ENCODE measurements around the gene LPIN2.

LPIN2 gene

DNA sequence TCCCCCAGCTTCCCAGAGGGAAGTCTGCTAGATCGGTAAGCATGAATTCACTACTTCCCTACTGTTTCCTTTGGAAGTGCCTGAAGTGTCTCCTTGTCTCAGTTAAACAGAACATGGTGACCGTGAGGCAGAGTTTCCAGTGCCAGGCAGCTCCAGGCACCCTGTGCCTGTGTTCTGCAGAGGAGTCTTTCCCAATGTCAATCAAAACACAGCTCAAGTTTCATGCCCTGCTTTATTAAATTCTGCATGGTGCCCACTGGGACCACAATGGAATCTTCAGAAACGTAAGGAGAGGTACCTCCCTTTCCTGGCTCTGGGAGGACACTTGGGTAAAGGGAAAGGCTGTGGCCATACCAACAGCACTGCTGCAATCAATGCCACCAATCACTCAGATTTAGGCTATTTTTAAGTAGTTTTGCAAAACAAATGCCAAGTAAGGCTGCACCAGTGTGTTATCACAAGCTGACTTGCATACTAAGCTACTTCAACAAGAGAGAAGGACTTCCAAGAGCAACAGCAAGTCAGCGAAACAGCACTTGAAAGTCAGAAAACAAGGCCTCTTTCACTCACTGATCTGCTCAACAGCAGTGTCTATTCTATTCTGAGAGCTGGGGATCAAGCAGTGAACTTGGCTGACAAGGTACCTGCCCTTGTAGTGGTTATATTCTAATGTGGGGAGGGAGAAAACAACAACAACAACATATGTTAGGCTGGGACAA is 14.9 kb downstream of the LPIN2 start:
- H3K4me3 Mint-ChIP-seq: peak overlapping the region; percentile 78
- H3K9me3 Mint-ChIP-seq: no peaks in the 10 kb centered on the region
- no peaks in the 10 kb centered on the region for H3K27me3 Mint-ChIP-seq
- H3K4me1 Mint-ChIP-seq: peaks cover 90% of the 10 kb centered on the region
- peak overlapping the region; percentile 98 for H3K27ac Mint-ChIP-seq
- peaks cover 16% of the 10 kb centered on the region for H3K36me3 Mint-ChIP-seq

DNA sequence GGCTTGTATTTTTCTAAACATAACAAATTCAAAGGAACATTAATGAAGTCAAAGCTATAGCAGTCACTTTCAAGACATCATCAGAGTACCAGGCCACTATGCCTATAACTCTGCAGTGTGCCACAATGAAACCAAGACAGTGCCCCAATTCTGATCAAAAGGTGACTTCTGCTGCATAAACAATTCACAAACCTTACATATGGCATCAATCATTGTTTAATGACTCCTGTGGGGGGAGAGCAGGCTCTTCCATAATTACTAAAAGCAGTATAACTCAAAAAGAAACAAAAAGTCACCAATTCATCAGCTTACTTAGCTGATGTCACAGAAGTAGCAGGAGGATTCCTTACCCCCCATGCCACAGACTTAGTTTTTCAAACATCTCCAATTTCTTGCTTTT is 15.5 kb downstream of the LPIN2 start:
- Mint-ChIP-seq H3K27ac (peak overlapping the region; percentile 98), H3K4me1 (peaks cover 88% of the 10 kb centered on the region), H3K9me3 (no peaks in the 10 kb centered on the region), H3K27me3 (no peaks in the 10 kb centered on the region), H3K36me3 (peaks cover 16% of the 10 kb centered on the region), H3K4me3 (peak overlapping the region; percentile 78)

DNA sequence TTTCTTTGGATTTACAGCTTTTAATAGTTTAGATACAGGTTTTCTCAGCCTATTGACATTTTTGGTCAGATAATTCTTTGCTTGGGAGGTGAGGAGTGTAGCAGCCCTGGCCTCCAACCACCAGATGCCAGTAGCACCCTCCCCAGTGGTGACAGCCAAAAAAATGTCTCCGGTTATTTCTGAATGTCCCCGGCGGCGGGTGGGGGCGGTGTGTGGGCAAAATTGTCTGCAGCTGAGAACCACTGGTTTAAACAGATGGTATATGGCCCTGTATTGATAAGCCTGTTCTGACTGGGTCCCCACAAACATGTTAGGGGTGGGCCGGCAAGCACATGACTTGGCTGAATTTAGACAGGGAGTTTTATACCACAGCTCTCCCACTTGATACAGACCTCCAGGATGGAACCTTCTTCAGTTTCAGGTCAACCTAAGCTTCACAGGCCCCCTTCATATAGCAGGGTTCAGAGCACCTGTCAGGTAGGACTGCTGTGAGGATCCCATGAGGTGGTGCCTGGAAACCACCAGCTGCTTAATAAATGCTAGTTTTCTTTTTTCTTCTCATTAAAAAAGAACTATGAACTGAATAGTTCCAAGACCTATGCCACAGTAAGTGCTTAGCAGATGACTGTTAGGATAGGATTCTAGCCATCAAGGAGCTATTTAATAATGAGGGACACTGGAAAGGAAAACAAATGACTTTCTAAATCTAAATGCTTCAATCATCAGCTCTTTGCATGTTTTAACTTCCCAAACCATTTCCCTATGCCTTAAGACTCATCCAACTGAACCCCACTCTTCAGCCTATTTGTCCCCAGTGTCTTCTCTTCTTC is 18.1 kb downstream of the LPIN2 start:
- Mint-ChIP-seq H3K4me3 (peak overlapping the region; percentile 49), H3K4me1 (peaks cover 85% of the 10 kb centered on the region), H3K27ac (peak overlapping the region; percentile 87), H3K36me3 (peaks cover 8% of the 10 kb centered on the region), H3K27me3 (no peaks in the 10 kb centered on the region), H3K9me3 (no peaks in the 10 kb centered on the region)

DNA sequence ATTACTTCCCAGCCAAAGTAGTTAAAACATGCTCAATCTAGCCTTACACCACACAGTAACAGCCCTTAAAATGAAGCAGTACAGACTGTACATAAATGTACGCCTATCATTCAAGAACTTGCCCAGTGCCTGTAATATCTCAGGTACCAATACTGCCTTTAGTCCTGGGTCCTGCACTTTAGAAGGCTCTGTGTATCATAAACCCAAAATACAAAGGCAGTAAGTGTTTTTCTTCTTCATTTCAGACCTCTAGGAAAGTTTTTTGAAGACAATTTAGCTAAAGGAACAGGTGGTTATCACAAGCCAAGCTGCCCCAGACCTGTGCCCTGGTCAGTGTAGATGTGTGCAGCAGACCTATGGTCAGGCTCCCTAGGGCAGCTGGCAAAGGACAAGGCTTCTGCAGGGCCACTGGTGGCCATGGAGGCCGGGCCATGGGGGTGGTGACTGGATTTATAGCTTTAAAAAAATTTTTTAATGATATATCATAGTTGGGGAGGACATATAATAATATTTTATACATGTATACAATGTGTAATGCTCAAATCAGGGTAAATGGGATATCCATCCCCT is 18.8 kb downstream of the LPIN2 start:
- H3K9me3 Mint-ChIP-seq: no peaks in the 10 kb centered on the region
- peaks cover 8% of the 10 kb centered on the region for H3K36me3 Mint-ChIP-seq
- peak overlapping the region; percentile 46 for H3K4me3 Mint-ChIP-seq
- no peaks in the 10 kb centered on the region for H3K27me3 Mint-ChIP-seq
- peak overlapping the region; percentile 80 for H3K27ac Mint-ChIP-seq
- peaks cover 83% of the 10 kb centered on the region for H3K4me1 Mint-ChIP-seq

DNA sequence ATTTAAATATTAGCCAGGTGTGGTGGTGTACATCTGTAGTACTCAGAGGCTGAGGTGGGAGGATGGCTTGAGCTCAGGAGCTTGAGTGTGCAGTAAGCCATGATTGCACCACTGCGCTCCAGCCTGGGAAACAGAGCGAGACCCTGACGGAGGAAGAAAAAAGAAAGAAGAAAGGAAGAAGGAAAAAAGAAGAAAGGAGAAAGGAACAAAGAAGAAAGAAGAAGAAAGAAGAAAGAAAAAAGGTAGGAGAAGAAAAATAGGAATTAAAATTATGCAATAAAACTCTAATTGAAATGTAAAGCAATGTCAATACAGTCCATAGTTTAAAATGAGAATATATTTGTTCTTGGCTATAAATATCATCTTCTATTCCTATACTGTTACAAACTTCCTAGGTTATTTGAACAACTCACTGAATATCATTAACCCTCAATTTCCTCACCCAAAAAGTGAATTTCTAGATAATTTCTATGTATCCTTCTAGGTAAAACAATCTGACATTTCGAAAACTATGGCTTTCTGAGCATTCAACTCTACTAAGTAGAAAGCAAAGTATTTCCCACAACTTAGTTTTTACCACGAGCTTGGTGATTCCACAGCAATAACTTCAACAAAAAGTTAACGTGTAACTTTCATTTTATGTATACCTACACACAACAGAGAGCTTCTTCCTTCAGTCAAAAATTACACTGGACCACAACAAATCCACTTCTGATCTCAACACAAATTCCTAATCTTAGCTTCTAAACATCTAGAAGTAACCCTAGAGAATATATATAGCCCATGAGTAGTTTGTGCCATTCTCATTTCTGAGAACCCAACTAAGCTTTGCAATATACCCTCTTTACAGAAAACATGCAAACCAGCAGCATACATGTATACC is 19.7 kb downstream of the LPIN2 start:
- H3K9me3 Mint-ChIP-seq: no peaks in the 10 kb centered on the region
- H3K4me1 Mint-ChIP-seq: peaks cover 83% of the 10 kb centered on the region
- H3K27ac Mint-ChIP-seq: peak overlapping the region; percentile 80
- peaks cover 10% of the 10 kb centered on the region for H3K36me3 Mint-ChIP-seq
- peak overlapping the region; percentile 46 for H3K4me3 Mint-ChIP-seq
- H3K27me3 Mint-ChIP-seq: no peaks in the 10 kb centered on the region

DNA sequence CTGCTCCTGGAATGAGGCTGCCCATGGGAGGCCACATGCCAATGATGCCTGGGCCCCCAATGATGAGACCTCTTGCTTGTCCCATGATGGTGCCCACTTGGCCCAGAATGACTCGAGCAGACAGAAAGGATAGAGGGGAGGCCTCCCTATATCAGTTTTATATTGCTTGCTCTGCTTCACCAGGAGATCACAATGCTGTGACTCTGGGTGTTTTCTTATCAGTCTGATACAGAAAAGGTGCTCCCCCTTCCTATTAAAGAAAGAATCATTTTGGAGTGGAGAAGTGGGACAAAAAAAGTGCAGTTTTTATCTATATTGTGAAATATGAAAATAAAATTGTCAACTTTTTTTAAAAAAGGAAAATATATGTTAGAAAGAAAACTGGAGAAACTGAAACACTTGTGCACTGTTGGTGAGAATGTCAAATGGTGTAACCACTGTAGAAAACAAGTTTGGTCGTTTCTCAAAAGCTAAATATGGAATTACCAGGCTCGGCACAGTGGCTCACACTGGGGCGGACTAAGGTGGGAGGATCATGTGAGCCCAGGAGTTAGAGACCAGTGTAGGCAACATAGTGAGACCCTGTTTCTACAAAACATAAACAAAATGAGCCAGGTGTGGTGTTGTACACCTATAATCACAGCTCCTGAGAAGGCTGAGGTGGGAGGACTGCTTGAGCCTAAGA is 21.8 kb downstream of the LPIN2 start:
- H3K4me3 Mint-ChIP-seq: no peak overlapping the region
- no peaks in the 10 kb centered on the region for H3K27me3 Mint-ChIP-seq
- H3K27ac Mint-ChIP-seq: peak overlapping the region; percentile 72
- H3K36me3 Mint-ChIP-seq: peaks cover 12% of the 10 kb centered on the region
- H3K4me1 Mint-ChIP-seq: peaks cover 87% of the 10 kb centered on the region
- no peaks in the 10 kb centered on the region for H3K9me3 Mint-ChIP-seq

DNA sequence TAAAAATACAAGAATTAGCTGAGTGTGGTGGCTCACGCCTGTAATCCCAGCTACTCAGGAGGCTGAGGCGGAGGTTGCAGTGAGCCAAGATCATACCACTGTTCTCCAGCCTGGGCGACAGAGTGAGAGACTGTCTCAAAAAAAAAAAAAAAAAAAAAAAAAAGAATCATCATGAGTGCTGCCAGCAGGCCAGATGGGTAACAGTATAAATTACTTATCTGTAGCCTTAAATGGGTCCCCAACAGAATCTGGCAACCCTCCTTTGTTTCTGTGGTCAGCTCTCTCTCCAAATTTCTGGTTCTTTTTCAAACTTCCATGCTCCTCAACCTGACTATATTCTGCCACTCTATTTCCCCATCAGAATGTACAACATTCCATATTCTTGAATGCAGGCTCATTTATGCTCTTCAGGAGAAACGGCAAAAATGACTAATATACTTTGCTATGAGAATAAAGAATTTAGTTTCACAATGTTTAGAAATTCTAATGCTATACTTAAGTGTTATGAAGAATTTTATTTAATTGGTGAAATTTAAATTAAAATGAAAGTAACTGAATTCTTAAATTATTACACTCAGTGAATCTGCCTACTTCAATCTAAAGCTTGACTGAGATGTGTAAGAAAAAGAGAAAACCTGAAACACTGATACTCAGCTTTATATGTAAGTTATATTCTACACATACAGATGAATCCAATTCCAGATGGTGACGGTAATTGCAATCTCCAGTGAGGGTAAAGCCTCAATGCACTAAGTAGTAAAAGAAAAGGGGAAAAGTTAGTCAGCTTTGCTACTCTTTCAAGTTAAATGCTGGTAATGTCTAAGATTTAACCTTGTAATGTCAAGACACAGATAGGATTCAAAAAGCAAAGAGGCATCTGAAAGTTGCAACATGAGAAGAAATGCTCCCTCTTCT is 24.8 kb downstream of the LPIN2 start:
- Mint-ChIP-seq H3K27ac (no peak overlapping the region), H3K4me1 (peaks cover 88% of the 10 kb centered on the region)

DNA sequence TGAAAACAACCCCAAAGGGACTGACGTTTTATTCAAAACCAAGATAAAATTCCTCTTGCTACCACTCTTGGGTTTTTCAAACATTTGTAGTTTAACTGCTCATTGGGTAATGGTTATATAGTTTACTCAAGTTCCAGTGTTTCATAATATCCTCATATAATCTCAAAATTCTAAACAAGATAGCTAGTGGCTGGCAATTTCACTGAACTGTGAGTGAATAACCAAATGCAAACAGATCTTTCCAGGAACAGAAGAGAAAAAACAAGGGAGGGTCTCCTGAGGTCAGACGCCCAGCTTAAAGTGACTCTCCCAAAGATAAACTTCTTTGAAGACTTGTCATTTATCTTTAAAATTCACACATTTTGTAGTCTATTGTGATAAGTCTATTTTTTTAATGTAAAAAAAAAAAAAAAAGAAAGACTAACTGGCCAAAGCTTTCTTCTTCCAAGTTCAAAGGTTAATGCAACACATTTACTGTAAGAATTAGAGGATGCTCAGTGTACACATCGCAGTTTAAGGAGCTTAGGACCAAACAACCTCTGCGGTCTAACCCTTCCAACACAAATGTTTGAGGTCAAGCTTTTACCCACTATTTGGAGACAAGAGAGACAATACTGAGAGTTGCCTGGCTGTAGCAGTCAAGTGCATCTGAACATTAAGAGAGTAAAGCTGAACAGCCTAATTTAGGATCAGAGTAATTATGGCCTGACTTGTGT is 26.6 kb downstream of the LPIN2 start:
- no peak overlapping the region for H3K27ac Mint-ChIP-seq
- H3K4me1 Mint-ChIP-seq: peaks cover 92% of the 10 kb centered on the region
- no peak overlapping the region for H3K4me3 Mint-ChIP-seq

More for the DNA sequence above, 24.8 kb downstream of the LPIN2 start:
- Mint-ChIP-seq H3K27me3 (no peaks in the 10 kb centered on the region), H3K36me3 (peaks cover 12% of the 10 kb centered on the region), H3K4me3 (no peak overlapping the region), H3K9me3 (no peaks in the 10 kb centered on the region)

DNA sequence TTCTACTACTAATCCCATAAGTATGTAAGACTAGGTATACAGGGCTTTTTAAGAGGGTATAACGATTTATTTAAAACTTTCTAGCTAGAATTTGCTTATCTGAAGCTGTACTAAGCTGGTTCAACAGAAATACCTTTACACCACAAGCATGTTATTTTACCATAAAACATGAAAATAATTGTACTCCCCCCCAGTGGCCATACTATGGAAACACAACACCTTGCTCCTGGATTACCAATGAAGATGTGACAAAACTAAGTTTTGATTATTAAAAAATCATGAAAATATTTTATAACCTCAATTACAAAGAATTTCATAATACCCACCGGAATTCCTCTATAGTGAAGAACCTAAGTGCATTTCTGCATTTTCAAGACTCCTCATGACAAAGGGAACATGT is 27.3 kb downstream of the LPIN2 start:
- Mint-ChIP-seq H3K9me3 (no peaks in the 10 kb centered on the region), H3K36me3 (peaks cover 9% of the 10 kb centered on the region), H3K27me3 (no peaks in the 10 kb centered on the region), H3K4me3 (no peak overlapping the region), H3K4me1 (peaks cover 90% of the 10 kb centered on the region), H3K27ac (peak overlapping the region; percentile 12)

More for the DNA sequence above, 26.6 kb downstream of the LPIN2 start:
- Mint-ChIP-seq H3K36me3 (peaks cover 9% of the 10 kb centered on the region), H3K27me3 (no peaks in the 10 kb centered on the region), H3K9me3 (no peaks in the 10 kb centered on the region)

DNA sequence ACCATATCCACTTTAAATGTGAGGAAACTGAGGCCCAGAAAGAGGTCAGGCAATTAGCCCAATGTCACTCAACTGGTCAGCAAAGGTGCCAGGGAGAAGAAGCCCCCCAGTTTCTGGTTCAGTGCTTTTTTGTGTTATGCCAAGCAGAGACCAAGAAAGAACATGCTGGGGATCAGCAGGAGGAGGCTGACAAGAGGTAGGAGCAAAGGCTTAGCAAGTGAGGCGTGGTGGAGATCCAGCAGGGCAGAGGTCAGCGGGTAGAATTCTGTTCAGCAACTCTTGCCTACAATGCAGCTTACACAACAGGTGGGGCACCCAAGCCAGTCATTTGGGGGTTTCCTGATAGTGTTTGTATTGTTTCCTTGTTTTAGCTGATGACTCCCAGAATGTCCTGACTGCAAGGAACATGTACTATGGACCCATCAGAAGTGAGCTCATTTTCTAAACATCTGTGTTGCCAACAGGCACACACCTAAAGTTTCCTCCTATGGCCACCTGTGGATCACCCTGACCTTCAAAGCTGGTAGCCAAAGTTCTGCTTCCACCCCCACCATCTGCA is 28.2 kb downstream of the LPIN2 start:
- Mint-ChIP-seq H3K36me3 (peaks cover 5% of the 10 kb centered on the region), H3K9me3 (no peaks in the 10 kb centered on the region), H3K27me3 (no peaks in the 10 kb centered on the region), H3K4me3 (no peak overlapping the region), H3K27ac (peak overlapping the region; percentile 78), H3K4me1 (peaks cover 88% of the 10 kb centered on the region)

DNA sequence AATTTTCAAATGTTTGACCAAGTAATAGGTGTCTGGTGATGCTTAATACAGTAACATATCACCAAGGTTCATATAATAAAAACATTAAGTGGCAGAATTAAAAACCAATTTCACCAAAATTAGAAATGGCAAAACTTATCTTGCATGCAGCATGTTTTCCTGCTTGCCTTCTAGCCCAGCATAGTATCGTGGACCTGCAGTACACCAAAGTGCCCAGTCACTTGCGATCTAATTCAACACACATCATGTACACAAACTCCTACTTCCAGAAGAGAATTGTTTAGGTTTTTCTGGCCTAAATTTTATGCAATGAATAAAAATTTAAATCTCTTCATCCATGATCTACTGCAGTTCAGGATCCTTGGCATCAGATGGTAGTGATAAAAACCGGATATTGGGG is 28.9 kb downstream of the LPIN2 start:
- Mint-ChIP-seq H3K9me3 (no peaks in the 10 kb centered on the region), H3K4me1 (peaks cover 90% of the 10 kb centered on the region), H3K27me3 (no peaks in the 10 kb centered on the region), H3K27ac (peak overlapping the region; percentile 78), H3K4me3 (peak overlapping the region; percentile 28), H3K36me3 (peaks cover 5% of the 10 kb centered on the region)

DNA sequence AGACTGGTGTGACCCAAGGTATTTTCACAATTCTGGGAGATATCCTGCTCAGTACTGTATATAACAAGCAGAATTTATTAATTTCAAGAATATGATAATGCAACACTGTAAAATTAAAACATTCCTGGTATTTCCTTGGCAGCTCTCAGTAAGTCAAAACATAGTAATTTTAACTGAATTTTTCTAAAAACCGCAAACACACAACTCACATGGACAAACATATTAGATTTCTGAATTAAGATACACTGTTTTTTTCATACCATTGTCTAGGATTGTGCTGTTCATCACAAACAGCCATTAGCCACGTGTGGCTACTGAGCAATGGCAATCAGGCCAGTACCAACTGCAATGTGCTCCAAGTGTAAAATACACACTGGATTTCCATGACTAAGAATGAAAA is 29.6 kb downstream of the LPIN2 start:
- H3K27ac Mint-ChIP-seq: peak overlapping the region; percentile 93
- H3K4me1 Mint-ChIP-seq: peaks cover 90% of the 10 kb centered on the region
- H3K4me3 Mint-ChIP-seq: peak overlapping the region; percentile 80
- no peaks in the 10 kb centered on the region for H3K27me3 Mint-ChIP-seq
- no peaks in the 10 kb centered on the region for H3K9me3 Mint-ChIP-seq
- H3K36me3 Mint-ChIP-seq: peaks cover 3% of the 10 kb centered on the region

Measured in activated naive CD4-positive, alpha-beta T cell treated with anti-CD3 and anti-CD28 coated beads, Interleukin-2, amount 50 U/mL, for 24 hours (primary cell).